Spleen (tissue), 11 donors: Measurements from ENCODE around the gene ALDH6A1. TPM values are rescaled to one million over a fixed set of nuclear protein-coding genes. Genes with fewer than 3 reads are reported as not detected.

Experiments
- DNase-seq: peaks from one replicate; pipeline ENCODE4 v3.0.0-alpha.2; 2020
- H3K27ac ChIP-seq, 8 donors: fragments of 200-600 bp; sonication (generic) in 7 of 8; 1 replicate in 4 of 8; 2 replicates in 4 of 8; pipeline versions ENCODE4 v1.5.0 to v1.8.0; 2016 to 2021; ENCODE audit warnings: inconsistent platforms in 4 of 8, mild to moderate bottlenecking in 4 of 8, moderate library complexity in 1 of 8
- H3K27me3 ChIP-seq, 7 donors: fragments of 200-600 bp; sonication (generic) in 6 of 7; replicated peaks in 1 of 7; 1 replicate in 4 of 7; 2 replicates in 3 of 7; pipeline versions ENCODE4 v1.5.0 to v1.8.0; 2016 to 2021; ENCODE audit warnings: inconsistent platforms in 3 of 7, mild to moderate bottlenecking in 1 of 7
- H3K36me3 ChIP-seq, 6 donors: fragments of 200-600 bp; sonication (generic) in 5 of 6; 1 replicate in 4 of 6; 2 replicates in 2 of 6; pipeline versions ENCODE4 v1.5.0 to v1.8.0; 2016 to 2021; ENCODE audit warnings: inconsistent platforms in 2 of 6
- H3K4me1 ChIP-seq, 6 donors: fragments of 200-600 bp; sonication (generic) in 5 of 6; 1 replicate in 3 of 6; 2 replicates in 3 of 6; pipeline versions ENCODE4 v1.5.0 to v1.8.0; 2016 to 2021; ENCODE audit warnings: inconsistent platforms in 3 of 6
- H3K4me3 ChIP-seq, 8 donors: fragments of 200-600 bp; sonication (generic) in 7 of 8; 1 replicate in 4 of 8; 2 replicates in 4 of 8; pipeline versions ENCODE4 v1.5.0 to v1.8.0; 2016 to 2021; ENCODE audit warnings: inconsistent platforms in 4 of 8, mild to moderate bottlenecking in 4 of 8, moderate library complexity in 2 of 8
- H3K9me3 ChIP-seq, 8 donors: fragments of 200-600 bp; sonication (generic) in 7 of 8; 1 replicate in 4 of 8; 2 replicates in 4 of 8; pipeline versions ENCODE4 v1.5.0 to v1.8.0; 2016 to 2021; ENCODE audit warnings: inconsistent platforms in 4 of 8
- POLR2A ChIP-seq, 3 donors: fragments of 450-650 bp; IDR thresholded peaks; one replicate each; pipeline ENCODE4 v1.5.1; 2017; ENCODE audit warnings: antibody characterized with exemption in 3 of 3, mild to moderate bottlenecking in 1 of 3
- POLR2AphosphoS5 ChIP-seq, 3 donors: sonication (generic); formaldehyde crosslinking; IDR thresholded peaks; one replicate each; pipeline ENCODE4 v1.5.1; 2017; ENCODE audit warnings: antibody characterized with exemption in 3 of 3
- WGBS, 5 donors: extraction: QIAGEN DNeasy Blood & Tissue Kit in 3 of 5; methylation state at CpG; one replicate each; pipeline versions ENCODE4 v1.1.5 to v1.1.7; 2013 to 2018; 5-methylcytosine and 5-hydroxymethylcytosine counted together
- intact Hi-C: fragments of 100-400 bp; cut with DNase I; formaldehyde crosslinking; loops from one replicate; pipeline ENCODE4 v1.15.0; 2023; ENCODE audit warnings: low total_unique reads
- polyA plus RNA-seq, 3 donors: library from polyadenylated mRNA; stranded (reverse); fragments of 200-250 nt; gene quantifications; one replicate each; pipeline ENCODE4 v1.2.1, GENCODE V29; 2013
- total RNA-seq, 7 donors: library from RNA; depleted of rRNA in 3 of 7; stranded (reverse); fragments of >200 nt in 3 of 7; fragmentation: NEBNext Ultra II Directional in 4 of 7; extraction: Animal tissue kit (Norgen Biotek cat#: 25700) in 4 of 7; gene quantifications; one replicate each; pipeline versions ENCODE4 v1.1.0 to v1.2.1, GENCODE V29; 2016 to 2021
- TF ChIP-seq, protein P1 (sequence below), 11 experiments: fragments of 200-600 bp in 7 of 11; fragments of 450-650 bp in 4 of 11; sonication (generic) in 4 of 11; IDR thresholded peaks in 8 of 11; conservative IDR thresholded peaks in 3 of 11; 1 replicate in 7 of 11; 2 replicates in 4 of 11; pipeline versions ENCODE4 v1.4.0 to v1.8.0; 2016 to 2021; ENCODE audit warnings: antibody characterized with exemption in 11 of 11, inconsistent platforms in 4 of 11, mild to moderate bottlenecking in 1 of 11
- donor health status: healthy with polysubstance abuse.
- donor health status: DM: no; HTN: no; CAD: no; lungs with moderate emphysema.
- donor health status: DM: no; HTN: no; CAD: no.
- donor health status: Bipolar disorder and iron deficiency.
- donor health status: healthy.
- donor health status: DM: no; HTN: no; CAD: no.
- donor health status: DM: yes; HTN: yes; CAD: no.

ALDH6A1 gene
- total and polyA plus RNA-seq, 10 donors, result 2.3 to 20.2 (median 11.4) TPM

DNA sequence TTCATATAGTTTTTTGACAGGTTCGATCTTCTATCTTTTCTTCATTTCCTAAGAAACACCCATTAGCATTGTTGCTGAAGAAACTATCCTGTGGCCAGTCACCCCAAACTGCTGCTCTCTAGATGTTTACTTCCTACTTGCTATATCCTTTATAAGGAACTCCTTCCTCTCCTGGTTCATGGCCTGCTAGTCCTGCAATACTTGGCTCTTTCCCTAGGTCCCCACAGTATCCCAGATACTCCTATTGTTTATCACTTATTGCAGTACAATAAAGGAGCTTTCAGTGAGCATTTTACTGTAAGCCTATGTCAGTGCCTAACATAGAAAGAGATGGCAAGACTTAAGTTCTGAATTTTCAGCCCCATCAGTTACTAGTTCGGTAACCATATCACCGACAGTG lies 2.8 kb downstream of the ALDH6A1 start:
- Histone ChIP-seq H3K4me1 (peaks cover 10 to 39% (median 24%) of the 10 kb centered on the region in 6 donors), H3K27ac (peak overlapping the region in 1 of 8 donors; percentile 15), H3K27me3 (no peaks in the 10 kb centered on the region), H3K4me3 (no peak overlapping the region), H3K9me3 (no peaks in the 10 kb centered on the region), H3K36me3 (no peaks in the 10 kb centered on the region)
- 86 to 88% (median 86%) methylated on average over 3 of the region's 3 CpGs for WGBS, 5 donors
- TF ChIP-seq, protein P1, sequence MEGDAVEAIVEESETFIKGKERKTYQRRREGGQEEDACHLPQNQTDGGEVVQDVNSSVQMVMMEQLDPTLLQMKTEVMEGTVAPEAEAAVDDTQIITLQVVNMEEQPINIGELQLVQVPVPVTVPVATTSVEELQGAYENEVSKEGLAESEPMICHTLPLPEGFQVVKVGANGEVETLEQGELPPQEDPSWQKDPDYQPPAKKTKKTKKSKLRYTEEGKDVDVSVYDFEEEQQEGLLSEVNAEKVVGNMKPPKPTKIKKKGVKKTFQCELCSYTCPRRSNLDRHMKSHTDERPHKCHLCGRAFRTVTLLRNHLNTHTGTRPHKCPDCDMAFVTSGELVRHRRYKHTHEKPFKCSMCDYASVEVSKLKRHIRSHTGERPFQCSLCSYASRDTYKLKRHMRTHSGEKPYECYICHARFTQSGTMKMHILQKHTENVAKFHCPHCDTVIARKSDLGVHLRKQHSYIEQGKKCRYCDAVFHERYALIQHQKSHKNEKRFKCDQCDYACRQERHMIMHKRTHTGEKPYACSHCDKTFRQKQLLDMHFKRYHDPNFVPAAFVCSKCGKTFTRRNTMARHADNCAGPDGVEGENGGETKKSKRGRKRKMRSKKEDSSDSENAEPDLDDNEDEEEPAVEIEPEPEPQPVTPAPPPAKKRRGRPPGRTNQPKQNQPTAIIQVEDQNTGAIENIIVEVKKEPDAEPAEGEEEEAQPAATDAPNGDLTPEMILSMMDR (IDR thresholded peaks at IDR 0.05 in 8 of 11, conservative IDR thresholded peaks at IDR 0.05 in 3 of 11), result no peak
- TF ChIP-seq POLR2AphosphoS5 (IDR thresholded peaks at IDR 0.05) (no peak), POLR2A (IDR thresholded peaks at IDR 0.05) (no peak)
- intact Hi-C loops, result no loop called here
- DNase-seq, result no peak

DNA sequence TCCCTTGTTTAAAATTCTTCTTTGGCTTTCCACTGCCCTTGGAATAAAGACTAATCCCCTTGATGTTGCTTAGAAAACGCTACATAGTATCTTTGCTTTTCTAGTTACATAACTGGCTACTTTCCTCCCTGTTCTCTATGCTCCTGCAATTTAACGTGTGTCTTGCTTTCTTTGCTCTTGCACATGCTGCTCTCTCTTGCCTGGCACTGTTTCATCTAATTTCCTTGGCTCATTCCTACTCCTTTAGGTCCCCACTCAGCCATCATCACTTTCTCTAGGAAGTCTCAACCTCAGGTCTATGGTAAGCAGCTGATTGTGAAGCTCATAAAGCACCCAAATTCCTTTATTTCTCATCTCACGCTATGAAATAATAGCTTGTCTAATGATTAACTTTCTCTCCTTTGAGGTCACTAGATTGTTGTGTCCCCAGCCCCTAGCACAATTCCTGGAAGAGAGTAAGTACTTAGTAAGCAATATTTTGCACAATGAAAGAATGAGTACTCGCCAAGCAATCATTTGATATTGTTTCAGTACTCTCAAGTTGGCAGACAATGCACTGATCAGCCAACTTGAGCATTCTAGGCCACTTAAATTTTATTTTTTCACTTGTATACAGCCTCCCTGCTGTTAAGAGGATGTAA lies 3.3 kb downstream of the ALDH6A1 start:
- peaks cover 7 to 33% (median 19%) of the 10 kb centered on the region in 6 donors for H3K4me1 ChIP-seq
- H3K4me3 ChIP-seq, result no peak overlapping the region
- WGBS, 5 donors, result 73 to 83% (median 77%) methylated on average over 4 of the region's 4 CpGs
- no peaks in the 10 kb centered on the region for H3K27me3 ChIP-seq
- no peaks in the 10 kb centered on the region for H3K36me3 ChIP-seq
- no peaks in the 10 kb centered on the region for H3K9me3 ChIP-seq
- intact Hi-C loops, result no loop called here
- TF ChIP-seq POLR2A (IDR thresholded peaks at IDR 0.05), result no peak
- DNase-seq, result no peak
- peak overlapping the region in 1 of 8 donors; percentile 15 for H3K27ac ChIP-seq

DNA sequence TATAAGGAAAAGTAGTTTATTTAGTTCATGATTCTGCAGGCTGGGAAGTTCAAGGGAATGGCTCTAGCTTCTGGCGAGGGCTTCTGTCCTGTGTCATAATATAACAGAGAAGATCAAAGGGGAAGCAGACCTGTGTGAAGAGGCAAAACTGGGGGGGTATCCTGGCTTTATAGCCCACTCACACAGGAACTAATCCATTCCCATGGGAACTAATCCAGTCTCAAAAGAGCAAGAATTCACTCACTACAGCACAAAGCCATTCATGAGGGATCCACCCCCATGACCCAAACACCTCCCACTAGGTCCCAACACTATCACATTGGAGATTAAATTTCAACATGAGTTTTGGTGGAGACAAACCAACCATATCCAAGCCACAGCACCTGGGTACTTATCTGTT lies 6.9 kb downstream of the ALDH6A1 start:
- H3K4me1 ChIP-seq, result peaks cover 0 to 7% (median 0%) of the 10 kb centered on the region in 6 donors
- H3K27me3 ChIP-seq, result no peaks in the 10 kb centered on the region
- no peak overlapping the region for H3K27ac ChIP-seq
- no peak for DNase-seq
- TF ChIP-seq, protein P1 (IDR thresholded peaks at IDR 0.05 in 8 of 11, conservative IDR thresholded peaks at IDR 0.05 in 3 of 11), result no peak
- no peak for TF ChIP-seq POLR2AphosphoS5 (IDR thresholded peaks at IDR 0.05)
- TF ChIP-seq POLR2A (IDR thresholded peaks at IDR 0.05), result no peak
- 36 to 88% (median 83%) methylated on average over 1 of the region's 1 CpG for WGBS, 5 donors
- H3K4me3 ChIP-seq, result no peak overlapping the region
- intact Hi-C loops, result no loop called here
- H3K36me3 ChIP-seq, result peaks cover 0 to 21% (median 5%) of the 10 kb centered on the region in 6 donors
- H3K9me3 ChIP-seq, result no peaks in the 10 kb centered on the region

DNA sequence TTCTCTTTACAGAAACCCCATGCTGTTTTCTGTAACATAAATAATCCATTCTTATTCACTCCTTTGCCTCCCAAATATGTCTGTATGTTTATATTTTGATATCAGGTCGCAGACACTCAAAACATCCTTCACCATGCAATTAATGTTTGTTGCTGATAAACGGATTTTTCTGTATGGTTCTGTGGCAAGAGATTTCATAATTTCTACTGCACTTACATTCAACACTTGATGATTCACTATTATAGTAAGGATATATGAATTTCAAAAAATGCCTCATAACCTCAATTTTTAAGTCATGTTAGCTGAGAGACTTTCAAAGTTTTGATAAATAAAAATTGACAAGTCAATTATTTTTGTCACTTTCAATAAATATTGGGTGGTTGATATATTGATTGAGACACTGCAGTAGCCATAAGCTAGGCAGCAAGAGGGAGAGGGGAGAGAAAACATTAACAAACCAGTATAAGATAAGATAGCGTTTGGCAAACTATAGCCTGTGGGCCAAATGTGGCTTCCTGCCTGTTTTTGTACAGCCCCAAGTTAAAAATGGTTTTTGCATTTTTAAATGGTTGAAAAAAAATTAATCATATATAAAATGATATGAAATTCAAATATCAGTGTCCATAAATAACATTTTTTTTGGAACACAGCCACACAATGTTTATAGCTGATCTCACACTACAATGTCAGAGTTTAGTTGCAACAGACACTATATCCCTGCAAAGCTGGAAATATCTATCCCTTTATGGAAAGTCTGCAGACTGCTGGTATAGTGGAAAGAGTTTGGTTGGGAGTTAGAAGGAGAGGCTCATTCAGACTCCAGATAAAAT lies 18.3 kb downstream of the ALDH6A1 start:
- no peaks in the 10 kb centered on the region for H3K9me3 ChIP-seq
- no peak overlapping the region for H3K27ac ChIP-seq
- peaks cover 0 to 99% (median 45%) of the 10 kb centered on the region in 6 donors for H3K36me3 ChIP-seq
- TF ChIP-seq POLR2AphosphoS5 (IDR thresholded peaks at IDR 0.05) (no peak), POLR2A (IDR thresholded peaks at IDR 0.05) (no peak)
- TF ChIP-seq, protein P1 (IDR thresholded peaks at IDR 0.05 in 8 of 11, conservative IDR thresholded peaks at IDR 0.05 in 3 of 11), result no peak
- 82 to 94% (median 89%) methylated on average over 3 of the region's 3 CpGs for WGBS, 5 donors
- no peak overlapping the region for H3K4me3 ChIP-seq
- no peak for DNase-seq
- intact Hi-C loops, result no loop called here
- no peaks in the 10 kb centered on the region for H3K4me1 ChIP-seq
- no peaks in the 10 kb centered on the region for H3K27me3 ChIP-seq
